ENCODE results near the gene GYG1.

The GYG1 gene

DNA sequence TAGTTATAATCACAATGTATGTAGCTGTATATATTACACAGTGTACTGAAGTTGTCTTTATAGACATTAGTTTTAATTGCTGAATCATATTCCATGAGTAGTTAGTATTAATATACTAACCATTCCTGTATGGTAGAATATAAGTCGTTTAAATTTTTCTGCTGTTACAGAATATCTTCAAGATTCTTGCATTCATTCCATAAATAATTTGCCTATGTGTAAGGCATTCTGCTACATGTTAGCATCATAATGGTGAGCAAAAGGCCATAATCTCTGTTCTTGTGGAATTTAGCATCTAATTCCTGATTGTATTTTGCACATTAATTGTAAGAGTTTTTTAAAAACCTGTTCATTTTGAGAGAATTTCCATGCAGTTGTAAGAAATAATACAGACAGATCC is 14.1 kb downstream of the GYG1 start:
- no peak for TF ChIP-seq TAF1 (IDR thresholded peaks at IDR 0.05; ENCODE audit: borderline replicate concordance, insufficient read depth, low read length)
- TF ChIP-seq POLR2AphosphoS5 (IDR thresholded peaks at IDR 0.05; ENCODE audit: low read depth, low read length): no peak
- no peak for TF ChIP-seq SIN3A (IDR thresholded peaks at IDR 0.05; ENCODE audit: borderline replicate concordance, insufficient read depth, low read length)
- TF ChIP-seq FOXP2 (optimal IDR thresholded peaks at IDR 0.05; ENCODE audit: borderline replicate concordance, extremely low read depth, extremely low read length, insufficient read depth): no peak
- TF ChIP-seq, protein P1, sequence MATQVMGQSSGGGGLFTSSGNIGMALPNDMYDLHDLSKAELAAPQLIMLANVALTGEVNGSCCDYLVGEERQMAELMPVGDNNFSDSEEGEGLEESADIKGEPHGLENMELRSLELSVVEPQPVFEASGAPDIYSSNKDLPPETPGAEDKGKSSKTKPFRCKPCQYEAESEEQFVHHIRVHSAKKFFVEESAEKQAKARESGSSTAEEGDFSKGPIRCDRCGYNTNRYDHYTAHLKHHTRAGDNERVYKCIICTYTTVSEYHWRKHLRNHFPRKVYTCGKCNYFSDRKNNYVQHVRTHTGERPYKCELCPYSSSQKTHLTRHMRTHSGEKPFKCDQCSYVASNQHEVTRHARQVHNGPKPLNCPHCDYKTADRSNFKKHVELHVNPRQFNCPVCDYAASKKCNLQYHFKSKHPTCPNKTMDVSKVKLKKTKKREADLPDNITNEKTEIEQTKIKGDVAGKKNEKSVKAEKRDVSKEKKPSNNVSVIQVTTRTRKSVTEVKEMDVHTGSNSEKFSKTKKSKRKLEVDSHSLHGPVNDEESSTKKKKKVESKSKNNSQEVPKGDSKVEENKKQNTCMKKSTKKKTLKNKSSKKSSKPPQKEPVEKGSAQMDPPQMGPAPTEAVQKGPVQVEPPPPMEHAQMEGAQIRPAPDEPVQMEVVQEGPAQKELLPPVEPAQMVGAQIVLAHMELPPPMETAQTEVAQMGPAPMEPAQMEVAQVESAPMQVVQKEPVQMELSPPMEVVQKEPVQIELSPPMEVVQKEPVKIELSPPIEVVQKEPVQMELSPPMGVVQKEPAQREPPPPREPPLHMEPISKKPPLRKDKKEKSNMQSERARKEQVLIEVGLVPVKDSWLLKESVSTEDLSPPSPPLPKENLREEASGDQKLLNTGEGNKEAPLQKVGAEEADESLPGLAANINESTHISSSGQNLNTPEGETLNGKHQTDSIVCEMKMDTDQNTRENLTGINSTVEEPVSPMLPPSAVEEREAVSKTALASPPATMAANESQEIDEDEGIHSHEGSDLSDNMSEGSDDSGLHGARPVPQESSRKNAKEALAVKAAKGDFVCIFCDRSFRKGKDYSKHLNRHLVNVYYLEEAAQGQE (IDR thresholded peaks at IDR 0.05; ENCODE audit: insufficient read depth in 1 of 2, low read depth in 2 of 2, low read length in 2 of 2): no peak

DNA sequence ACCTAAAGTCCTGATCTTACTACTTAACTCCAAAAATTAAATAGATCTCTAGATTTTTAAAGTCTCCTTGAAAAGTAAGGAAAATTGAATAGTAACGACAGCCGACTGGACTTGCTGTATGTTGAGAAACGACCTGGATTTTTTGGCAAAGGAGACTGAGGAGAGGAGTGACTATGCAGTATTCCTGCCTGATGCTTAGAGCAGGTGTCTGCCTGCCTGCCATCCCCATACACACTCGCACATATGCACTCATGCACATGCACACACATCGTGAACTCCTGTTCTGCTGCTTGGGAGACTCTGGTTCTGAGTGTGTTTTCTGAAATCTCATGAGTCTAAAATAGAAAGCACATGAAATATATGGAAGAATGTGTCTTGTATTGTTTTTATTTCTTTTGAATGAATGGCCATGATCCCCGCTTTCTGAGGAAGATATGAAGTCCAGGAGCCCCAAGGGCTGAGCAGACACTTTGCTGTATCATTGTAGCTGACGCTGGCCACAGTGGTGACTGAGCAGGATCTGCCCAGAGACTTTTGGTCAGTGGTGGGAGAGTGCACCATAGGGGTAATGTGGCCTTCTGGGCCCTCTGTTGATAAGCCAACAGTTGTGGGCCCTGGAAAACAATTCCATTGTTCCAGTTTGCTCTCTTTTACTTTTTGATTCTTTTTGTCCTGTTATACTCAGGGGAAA is 16.4 kb downstream of the GYG1 start:
- TF ChIP-seq, protein P1 (IDR thresholded peaks at IDR 0.05; ENCODE audit: insufficient read depth in 1 of 2, low read depth in 2 of 2, low read length in 2 of 2): no peak
- TF ChIP-seq POLR2AphosphoS5 (IDR thresholded peaks at IDR 0.05; ENCODE audit: low read depth, low read length) (no peak), SIN3A (IDR thresholded peaks at IDR 0.05; ENCODE audit: borderline replicate concordance, insufficient read depth, low read length) (no peak), FOXP2 (optimal IDR thresholded peaks at IDR 0.05; ENCODE audit: borderline replicate concordance, extremely low read depth, extremely low read length, insufficient read depth) (no peak), TAF1 (IDR thresholded peaks at IDR 0.05; ENCODE audit: borderline replicate concordance, insufficient read depth, low read length) (no peak)

DNA sequence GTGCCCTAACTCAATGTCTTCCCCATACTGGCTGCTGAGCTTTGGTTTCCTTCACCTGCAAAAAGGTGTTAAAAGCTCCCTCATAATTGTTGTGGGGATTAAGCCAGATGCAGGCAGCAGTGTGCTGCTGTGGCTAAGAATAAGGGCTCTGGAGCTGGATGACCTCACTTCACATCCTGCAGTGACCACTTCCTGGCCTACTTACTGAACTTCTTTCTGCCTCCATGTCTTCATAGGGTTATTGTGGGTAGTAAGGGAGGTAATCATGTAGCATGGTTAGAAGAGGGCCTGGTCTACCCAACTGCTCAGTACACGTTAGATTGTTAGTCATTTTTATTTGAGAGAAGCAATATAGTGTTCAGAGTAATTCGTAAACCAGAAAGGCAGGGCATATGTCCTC is 18.4 kb downstream of the GYG1 start:
- TF ChIP-seq, protein P1 (IDR thresholded peaks at IDR 0.05; ENCODE audit: insufficient read depth in 1 of 2, low read depth in 2 of 2, low read length in 2 of 2): no peak
- no peak for TF ChIP-seq TAF1 (IDR thresholded peaks at IDR 0.05; ENCODE audit: borderline replicate concordance, insufficient read depth, low read length)
- no peak for TF ChIP-seq FOXP2 (optimal IDR thresholded peaks at IDR 0.05; ENCODE audit: borderline replicate concordance, extremely low read depth, extremely low read length, insufficient read depth)
- no peak for TF ChIP-seq POLR2AphosphoS5 (IDR thresholded peaks at IDR 0.05; ENCODE audit: low read depth, low read length)
- no peak for TF ChIP-seq SIN3A (IDR thresholded peaks at IDR 0.05; ENCODE audit: borderline replicate concordance, insufficient read depth, low read length)

DNA sequence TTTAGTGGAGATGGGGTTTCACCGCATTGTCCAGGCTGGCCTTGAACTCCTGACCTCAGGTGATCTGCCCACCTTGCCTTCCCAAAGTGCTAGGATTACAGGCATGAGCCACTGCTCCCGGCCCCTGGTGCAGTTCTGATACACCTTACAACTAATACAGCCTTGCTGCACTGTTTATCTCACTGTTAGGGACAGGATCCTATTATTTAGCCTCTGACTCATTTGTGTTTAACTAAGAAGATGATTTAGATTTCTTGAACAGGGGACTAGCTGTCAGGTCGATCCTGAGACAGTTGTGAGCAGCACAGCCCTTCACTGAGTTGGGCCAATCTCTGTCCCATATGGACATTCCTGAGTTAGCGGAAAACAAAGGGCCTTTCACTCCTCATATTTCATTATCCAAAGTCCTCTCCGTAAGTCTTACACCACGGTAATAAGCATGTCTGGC is 19.2 kb downstream of the GYG1 start:
- TF ChIP-seq, protein P1 (IDR thresholded peaks at IDR 0.05; ENCODE audit: insufficient read depth in 1 of 2, low read depth in 2 of 2, low read length in 2 of 2): no peak
- TF ChIP-seq SIN3A (IDR thresholded peaks at IDR 0.05; ENCODE audit: borderline replicate concordance, insufficient read depth, low read length): no peak
- no peak for TF ChIP-seq POLR2AphosphoS5 (IDR thresholded peaks at IDR 0.05; ENCODE audit: low read depth, low read length)

Measured in PFSK-1 (cell line).